GM15510 (cell line): ENCODE measurements around the gene FCRL1.

Experiments used
- POLR2A ChIP-seq: IDR thresholded peaks from 3 replicates; pipeline ENCODE4 v1.6.1; 2011; ENCODE audit warnings: borderline replicate concordance; ENCODE audit not compliant: insufficient read length; ENCODE audit errors: extremely low read depth

The FCRL1 gene

GRCh38 chr1:157773493-157774350, 46.2 kb downstream of the FCRL1 start:
- no peak for TF ChIP-seq POLR2A

- no peak for TF ChIP-seq POLR2A
These were observed 48.1 kb downstream of the FCRL1 start for GRCh38 chr1:157771661-157772425.

GRCh38 chr1:157770442-157771043, 49.4 kb downstream of the FCRL1 start:
- TF ChIP-seq POLR2A: no peak

GRCh38 chr1:157766792-157767191, 53.1 kb downstream of the FCRL1 start:
- TF ChIP-seq POLR2A: no peak

- no peak for TF ChIP-seq POLR2A
These were observed 61.9 kb downstream of the FCRL1 start for GRCh38 chr1:157758018-157758417.

- no peak for TF ChIP-seq POLR2A
These were observed 66.3 kb downstream of the FCRL1 start for GRCh38 chr1:157753611-157754010.

- TF ChIP-seq POLR2A: no peak
These were observed 68.6 kb downstream of the FCRL1 start for GRCh38 chr1:157751283-157751682.

- TF ChIP-seq POLR2A: no peak
These were observed 71.6 kb downstream of the FCRL1 start for GRCh38 chr1:157748262-157748817.
